CD14-positive monocyte (primary cell): Measurements from ENCODE around the gene TTR. TPM values are rescaled to one million over a fixed set of nuclear protein-coding genes. Genes with fewer than 3 reads are reported as not detected.

Experiments
- DNase-seq, 3 donors: peaks; one replicate each; pipeline ENCODE4 v3.0.0-alpha.2; 2011 to 2022
- H2AFZ ChIP-seq: 2 replicates; pipeline ENCODE4 v1.6.0; 2012; ENCODE audit warnings: mild to moderate bottlenecking, low read depth, low read length, inconsistent platforms; ENCODE audit not compliant: insufficient read depth, poor library complexity, severe bottlenecking
- H3K27ac ChIP-seq, 2 donors: 1 replicate in 1 of 2; 2 replicates in 1 of 2; pipeline ENCODE4 v1.5.1; 2012 to 2013; ENCODE audit warnings: low read length in 2 of 2, control low read depth in 1 of 2, inconsistent platforms in 1 of 2, low read depth in 1 of 2, mild to moderate bottlenecking in 1 of 2
- H3K27me3 ChIP-seq, 2 donors: one replicate each; pipeline versions ENCODE4 v1.6.0 to v1.6.1; 2011 to 2013; ENCODE audit warnings: low read length in 2 of 2; ENCODE audit not compliant: control insufficient read depth in 2 of 2, insufficient read depth in 2 of 2
- H3K36me3 ChIP-seq, 2 donors: replicated peaks in 1 of 2; 1 replicate in 1 of 2; 2 replicates in 1 of 2; pipeline versions ENCODE4 v1.5.1 to v1.6.1; 2012 to 2013; ENCODE audit warnings: low read length in 2 of 2, control low read depth in 1 of 2, inconsistent platforms in 1 of 2, mild to moderate bottlenecking in 1 of 2; ENCODE audit not compliant: insufficient read depth in 2 of 2, control insufficient read depth in 1 of 2
- H3K4me1 ChIP-seq, 2 donors: 1 replicate in 1 of 2; 2 replicates in 1 of 2; pipeline versions ENCODE4 v1.5.1 to v1.6.1; 2012 to 2013; ENCODE audit warnings: low read length in 2 of 2, control low read depth in 1 of 2, inconsistent platforms in 1 of 2, mild to moderate bottlenecking in 1 of 2, moderate library complexity in 1 of 2; ENCODE audit not compliant: insufficient read depth in 2 of 2, control insufficient read depth in 1 of 2
- H3K4me2 ChIP-seq: replicated peaks from 2 replicates; pipeline ENCODE3; 2012; ENCODE audit warnings: low read length, moderate library complexity, mild to moderate bottlenecking; ENCODE audit not compliant: poor library complexity, severe bottlenecking; ENCODE audit errors: extremely low read depth
- H3K4me3 ChIP-seq, 3 experiments: fragments of 200-600 bp in 1 of 3; sonication (generic) in 1 of 3; replicated peaks in 1 of 3; 1 replicate in 2 of 3; 2 replicates in 1 of 3; pipeline ENCODE4 v1.5.1; 2011 to 2013; ENCODE audit warnings: low read length in 3 of 3, mild to moderate bottlenecking in 3 of 3, control low read depth in 2 of 3, low read depth in 2 of 3, inconsistent platforms in 1 of 3, moderate library complexity in 1 of 3
- H3K79me2 ChIP-seq: 2 replicates; pipeline ENCODE4 v1.6.0; 2012; ENCODE audit warnings: mild to moderate bottlenecking, control low read depth, inconsistent platforms, low read length, moderate library complexity; ENCODE audit not compliant: insufficient read depth
- H3K9ac ChIP-seq: 2 replicates; pipeline ENCODE4 v1.6.0; 2017; ENCODE audit warnings: low read length, mild to moderate bottlenecking; ENCODE audit not compliant: insufficient read depth, poor library complexity, severe bottlenecking
- H3K9me3 ChIP-seq, 2 donors: replicated peaks in 1 of 2; 1 replicate in 1 of 2; 2 replicates in 1 of 2; pipeline versions ENCODE4 v1.5.1 to v1.6.1; 2012 to 2013; ENCODE audit warnings: low read length in 2 of 2, control low read depth in 1 of 2; ENCODE audit not compliant: control insufficient read depth in 1 of 2, insufficient read depth in 1 of 2
- H4K20me1 ChIP-seq: 2 replicates; pipeline ENCODE4 v1.6.0; 2012; ENCODE audit warnings: mild to moderate bottlenecking, low read length, control low read depth, moderate library complexity; ENCODE audit not compliant: insufficient read depth
- H3K27ac Mint-ChIP-seq, 7 donors: one replicate each; pipeline ENCODE4 v1.8.0; 2020; ENCODE audit warnings: mild to moderate bottlenecking in 7 of 7, mixed read lengths in 7 of 7, moderate library complexity in 6 of 7, inconsistent platforms in 2 of 7
- H3K27me3 Mint-ChIP-seq, 3 donors: one replicate each; pipeline ENCODE4 v1.8.0; 2021 to 2022; ENCODE audit warnings: low read depth in 3 of 3, mild to moderate bottlenecking in 3 of 3, mixed read lengths in 3 of 3, moderate library complexity in 3 of 3, inconsistent platforms in 1 of 3
- H3K36me3 Mint-ChIP-seq, 2 donors: one replicate each; pipeline ENCODE4 v1.8.0; 2020; ENCODE audit warnings: mixed read lengths in 2 of 2, inconsistent platforms in 1 of 2, mild to moderate bottlenecking in 1 of 2
- H3K4me1 Mint-ChIP-seq: one replicate; pipeline ENCODE4 v1.8.0; 2020; ENCODE audit warnings: mild to moderate bottlenecking, mixed read lengths
- H3K4me3 Mint-ChIP-seq, 2 donors: one replicate each; pipeline ENCODE4 v1.8.0; 2020; ENCODE audit warnings: mild to moderate bottlenecking in 2 of 2, mixed read lengths in 2 of 2, moderate library complexity in 1 of 2
- H3K9me3 Mint-ChIP-seq, 7 donors: one replicate each; pipeline ENCODE4 v1.8.0; 2020 to 2022; ENCODE audit warnings: mixed read lengths in 7 of 7, mild to moderate bottlenecking in 6 of 7, moderate library complexity in 6 of 7, inconsistent platforms in 2 of 7
- CTCF ChIP-seq: fragments of 200-600 bp; IDR thresholded peaks from one replicate; pipeline ENCODE4 v1.8.0; 2022; ENCODE audit warnings: antibody characterized with exemption, mild to moderate bottlenecking
- WGBS: methylation state at CpG from one replicate; pipeline ENCODE4 v1.1.5; 2013; ENCODE audit warnings: missing lambda C conversion rate; ENCODE audit not compliant: insufficient coverage; 5-methylcytosine and 5-hydroxymethylcytosine counted together
- intact Hi-C, 2 donors: fragments of 100-400 bp; cut with micrococcal nuclease; formaldehyde crosslinking; loops; one replicate each; pipeline versions ENCODE4 v1.15.0 to v1.15.1; 2023
- polyA plus RNA-seq, 3 donors: library from polyadenylated mRNA; depleted of rRNA in 1 of 3; unstranded in 2 of 3; stranded (reverse) in 1 of 3; fragments of 300-500 nt in 2 of 3; fragments of >200 nt in 1 of 3; fragmentation: Illumina TruSeq in 2 of 3; gene quantifications; 1 replicate in 2 of 3; 2 replicates in 1 of 3; pipeline ENCODE4 v1.2.3, GENCODE V29; 2012 to 2021

Gene TTR
- polyA plus RNA-seq, 3 donors: not detected

DNA sequence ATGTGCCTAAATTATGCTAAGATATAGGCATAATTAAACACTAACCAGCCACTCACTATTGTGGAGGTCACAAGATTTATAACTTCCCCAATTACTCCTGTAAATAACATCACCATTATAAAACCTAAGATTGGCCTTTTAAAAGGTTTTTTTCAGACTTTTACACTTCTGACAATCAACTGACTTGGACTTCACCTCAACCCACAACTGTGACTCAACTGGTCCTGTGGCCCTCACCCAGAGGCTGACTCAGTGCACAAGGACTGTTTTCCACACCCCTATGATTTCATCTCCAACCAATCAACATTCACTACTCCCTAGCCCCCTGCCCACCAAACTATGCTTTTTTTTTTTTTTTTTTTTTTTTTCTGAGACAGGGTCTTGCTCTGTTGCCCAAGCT is 11.6 kb downstream of the TTR start:
- Histone ChIP-seq H3K27me3 (no peaks in the 10 kb centered on the region), H3K4me2 (no peak overlapping the region), H3K9ac (no peak overlapping the region), H4K20me1 (no peaks in the 10 kb centered on the region), H3K27ac (no peak overlapping the region), H3K36me3 (no peaks in the 10 kb centered on the region), H3K4me1 (no peaks in the 10 kb centered on the region), H3K9me3 (no peaks in the 10 kb centered on the region), H2AFZ (no peak overlapping the region), H3K4me3 (no peak overlapping the region), H3K79me2 (no peaks in the 10 kb centered on the region)
- Mint-ChIP-seq H3K27me3 (peaks cover 0 to 3% (median 2%) of the 10 kb centered on the region in 3 donors), H3K27ac (no peak overlapping the region), H3K36me3 (no peaks in the 10 kb centered on the region), H3K4me1 (no peaks in the 10 kb centered on the region), H3K9me3 (peaks cover 0 to 3% (median 0%) of the 10 kb centered on the region in 7 donors), H3K4me3 (no peak overlapping the region)
- intact Hi-C loops: no loop called here
- no peak for DNase-seq
- no peak for TF ChIP-seq CTCF

- Mint-ChIP-seq H3K36me3 (no peaks in the 10 kb centered on the region), H3K4me3 (no peak overlapping the region), H3K9me3 (peaks cover 0 to 3% (median 0%) of the 10 kb centered on the region in 7 donors), H3K27ac (no peak overlapping the region), H3K4me1 (no peaks in the 10 kb centered on the region), H3K27me3 (peaks cover 0 to 3% (median 2%) of the 10 kb centered on the region in 3 donors)
- Histone ChIP-seq H4K20me1 (no peaks in the 10 kb centered on the region), H3K9me3 (no peaks in the 10 kb centered on the region), H3K79me2 (no peaks in the 10 kb centered on the region), H3K4me3 (no peak overlapping the region), H3K36me3 (no peaks in the 10 kb centered on the region), H3K27ac (no peak overlapping the region), H3K27me3 (no peaks in the 10 kb centered on the region), H3K4me1 (no peaks in the 10 kb centered on the region), H3K9ac (no peak overlapping the region), H3K4me2 (no peak overlapping the region), H2AFZ (no peak overlapping the region)
- no CpG with 5 or more reads among the region's 2 CpGs for WGBS
- no peak for DNase-seq
- intact Hi-C loops: no loop called here
- no peak for TF ChIP-seq CTCF
Measured at GRCh38 chr18:31606265-31606664, 14.6 kb downstream of the TTR start.
